Measurements from ENCODE around the gene ART3.

DNA sequence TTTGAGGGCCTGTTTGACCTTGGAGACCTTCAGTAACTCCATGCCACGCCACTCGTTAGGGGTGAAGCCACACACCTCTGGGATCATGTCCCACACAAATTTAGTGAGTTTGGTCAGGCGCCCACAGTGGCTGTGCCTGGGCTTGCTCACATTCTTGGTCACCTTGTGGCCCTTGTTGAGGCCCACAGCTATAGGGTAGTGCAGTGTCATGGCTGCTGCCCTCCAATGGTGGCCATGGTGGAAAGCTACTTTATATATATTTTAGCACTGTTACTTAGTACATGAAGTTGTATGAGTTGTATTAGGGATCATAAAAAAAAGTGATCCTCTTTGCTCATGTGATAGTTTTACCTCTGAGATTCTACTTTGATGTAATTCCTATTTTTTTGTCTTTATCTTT, 37.7 kb upstream of the ART3 start:
- TF ChIP-seq, protein P1, sequence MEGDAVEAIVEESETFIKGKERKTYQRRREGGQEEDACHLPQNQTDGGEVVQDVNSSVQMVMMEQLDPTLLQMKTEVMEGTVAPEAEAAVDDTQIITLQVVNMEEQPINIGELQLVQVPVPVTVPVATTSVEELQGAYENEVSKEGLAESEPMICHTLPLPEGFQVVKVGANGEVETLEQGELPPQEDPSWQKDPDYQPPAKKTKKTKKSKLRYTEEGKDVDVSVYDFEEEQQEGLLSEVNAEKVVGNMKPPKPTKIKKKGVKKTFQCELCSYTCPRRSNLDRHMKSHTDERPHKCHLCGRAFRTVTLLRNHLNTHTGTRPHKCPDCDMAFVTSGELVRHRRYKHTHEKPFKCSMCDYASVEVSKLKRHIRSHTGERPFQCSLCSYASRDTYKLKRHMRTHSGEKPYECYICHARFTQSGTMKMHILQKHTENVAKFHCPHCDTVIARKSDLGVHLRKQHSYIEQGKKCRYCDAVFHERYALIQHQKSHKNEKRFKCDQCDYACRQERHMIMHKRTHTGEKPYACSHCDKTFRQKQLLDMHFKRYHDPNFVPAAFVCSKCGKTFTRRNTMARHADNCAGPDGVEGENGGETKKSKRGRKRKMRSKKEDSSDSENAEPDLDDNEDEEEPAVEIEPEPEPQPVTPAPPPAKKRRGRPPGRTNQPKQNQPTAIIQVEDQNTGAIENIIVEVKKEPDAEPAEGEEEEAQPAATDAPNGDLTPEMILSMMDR (IDR thresholded peaks at IDR 0.05 in 2 of 3, conservative IDR thresholded peaks at IDR 0.05 in 1 of 3; ENCODE audit: insufficient read depth in 2 of 3, low read depth in 1 of 3, low read length in 3 of 3): peak in 2 of 3 experiments; percentile 16 to 31; a peak in 2 of 6 replicates
- TF ChIP-seq EP300 (IDR thresholded peaks at IDR 0.05; ENCODE audit: low read length) (no peak), RAD21 (CRISPR knock-in tag; conservative IDR thresholded peaks at IDR 0.05 in 1 of 2, IDR thresholded peaks at IDR 0.05 in 1 of 2) (no peak), POLR2A (conservative IDR thresholded peaks at IDR 0.05) (no peak), TAL1 (IDR thresholded peaks at IDR 0.05) (no peak), RFX5 (IDR thresholded peaks at IDR 0.05; ENCODE audit: low read depth, low read length) (no peak)
- TF ChIP-seq, protein P2, sequence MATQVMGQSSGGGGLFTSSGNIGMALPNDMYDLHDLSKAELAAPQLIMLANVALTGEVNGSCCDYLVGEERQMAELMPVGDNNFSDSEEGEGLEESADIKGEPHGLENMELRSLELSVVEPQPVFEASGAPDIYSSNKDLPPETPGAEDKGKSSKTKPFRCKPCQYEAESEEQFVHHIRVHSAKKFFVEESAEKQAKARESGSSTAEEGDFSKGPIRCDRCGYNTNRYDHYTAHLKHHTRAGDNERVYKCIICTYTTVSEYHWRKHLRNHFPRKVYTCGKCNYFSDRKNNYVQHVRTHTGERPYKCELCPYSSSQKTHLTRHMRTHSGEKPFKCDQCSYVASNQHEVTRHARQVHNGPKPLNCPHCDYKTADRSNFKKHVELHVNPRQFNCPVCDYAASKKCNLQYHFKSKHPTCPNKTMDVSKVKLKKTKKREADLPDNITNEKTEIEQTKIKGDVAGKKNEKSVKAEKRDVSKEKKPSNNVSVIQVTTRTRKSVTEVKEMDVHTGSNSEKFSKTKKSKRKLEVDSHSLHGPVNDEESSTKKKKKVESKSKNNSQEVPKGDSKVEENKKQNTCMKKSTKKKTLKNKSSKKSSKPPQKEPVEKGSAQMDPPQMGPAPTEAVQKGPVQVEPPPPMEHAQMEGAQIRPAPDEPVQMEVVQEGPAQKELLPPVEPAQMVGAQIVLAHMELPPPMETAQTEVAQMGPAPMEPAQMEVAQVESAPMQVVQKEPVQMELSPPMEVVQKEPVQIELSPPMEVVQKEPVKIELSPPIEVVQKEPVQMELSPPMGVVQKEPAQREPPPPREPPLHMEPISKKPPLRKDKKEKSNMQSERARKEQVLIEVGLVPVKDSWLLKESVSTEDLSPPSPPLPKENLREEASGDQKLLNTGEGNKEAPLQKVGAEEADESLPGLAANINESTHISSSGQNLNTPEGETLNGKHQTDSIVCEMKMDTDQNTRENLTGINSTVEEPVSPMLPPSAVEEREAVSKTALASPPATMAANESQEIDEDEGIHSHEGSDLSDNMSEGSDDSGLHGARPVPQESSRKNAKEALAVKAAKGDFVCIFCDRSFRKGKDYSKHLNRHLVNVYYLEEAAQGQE (IDR thresholded peaks at IDR 0.05; ENCODE audit: borderline replicate concordance): no peak
- TF ChIP-seq, protein P2 (CRISPR knock-in tag; IDR thresholded peaks at IDR 0.05; ENCODE audit: low read depth): no peak
